ENCODE results near the gene STXBP4. TPM values are rescaled to one million over a fixed set of nuclear protein-coding genes. Genes with fewer than 3 reads are reported as not detected.

The STXBP4 gene
- total RNA-seq, 1 donor from 2014 or later, result 4.7 TPM

DNA sequence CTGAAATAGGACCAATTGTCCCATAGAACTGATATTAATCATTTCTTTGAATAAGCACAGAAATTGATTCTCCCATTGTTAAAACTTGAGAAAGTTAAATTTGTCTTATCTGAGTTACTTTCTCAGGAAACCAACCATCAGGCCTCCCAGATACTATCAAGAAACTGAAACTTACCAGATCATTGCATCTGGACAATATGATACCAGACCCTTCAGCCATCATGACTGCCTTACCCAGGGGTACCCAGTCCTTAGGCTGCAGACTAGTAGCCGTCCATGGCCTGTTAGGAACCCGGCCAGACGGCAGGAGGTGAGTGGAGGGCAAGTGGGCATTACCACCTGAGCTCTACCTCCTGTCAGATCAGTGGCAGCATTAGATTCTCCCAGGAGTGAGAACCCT lies 7.8 kb downstream of the STXBP4 start:
- intact Hi-C loops (cut with micrococcal nuclease), result no loop called here
- no peak for TF ChIP-seq CTCF (IDR thresholded peaks at IDR 0.05; ENCODE audit: borderline replicate concordance)
- Histone ChIP-seq H3K4me1 (no peaks in the 10 kb centered on the region), H3K9me3 (replicated peaks) (peaks cover 10% of the 10 kb centered on the region), H3K27ac (replicated peaks) (no peak overlapping the region), H3K4me3 (no peak overlapping the region), H3K27me3 (ENCODE audit: low read depth) (no peaks in the 10 kb centered on the region), H3K36me3 (no peaks in the 10 kb centered on the region)
- DNase-seq, result no peak

DNA sequence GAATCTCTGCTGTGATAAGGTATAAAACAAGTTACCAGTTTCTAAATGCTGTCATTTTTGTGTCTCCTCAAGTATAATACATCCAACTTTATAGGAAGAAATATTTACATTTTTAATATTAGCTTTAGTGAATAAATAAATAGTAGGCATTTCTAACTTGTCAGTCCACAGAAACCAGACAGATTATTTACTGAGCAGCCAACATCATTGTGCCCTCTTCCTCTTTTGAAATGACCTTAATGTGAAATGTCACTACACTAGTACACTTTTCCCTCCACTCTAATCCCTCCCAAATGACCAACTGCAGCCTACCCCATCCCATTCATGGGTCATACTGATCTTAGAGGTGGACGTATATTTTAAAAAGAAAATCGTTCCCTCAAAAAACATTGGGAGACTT lies 9.2 kb downstream of the STXBP4 start:
- Histone ChIP-seq H3K4me3 (no peak overlapping the region), H3K4me1 (no peaks in the 10 kb centered on the region), H3K36me3 (no peaks in the 10 kb centered on the region), H3K27me3 (ENCODE audit: low read depth) (no peaks in the 10 kb centered on the region), H3K9me3 (replicated peaks) (peaks cover 10% of the 10 kb centered on the region), H3K27ac (replicated peaks) (no peak overlapping the region)
- intact Hi-C loops (cut with micrococcal nuclease), result no loop called here
- DNase-seq, result no peak
- TF ChIP-seq CTCF (IDR thresholded peaks at IDR 0.05; ENCODE audit: borderline replicate concordance), result no peak

DNA sequence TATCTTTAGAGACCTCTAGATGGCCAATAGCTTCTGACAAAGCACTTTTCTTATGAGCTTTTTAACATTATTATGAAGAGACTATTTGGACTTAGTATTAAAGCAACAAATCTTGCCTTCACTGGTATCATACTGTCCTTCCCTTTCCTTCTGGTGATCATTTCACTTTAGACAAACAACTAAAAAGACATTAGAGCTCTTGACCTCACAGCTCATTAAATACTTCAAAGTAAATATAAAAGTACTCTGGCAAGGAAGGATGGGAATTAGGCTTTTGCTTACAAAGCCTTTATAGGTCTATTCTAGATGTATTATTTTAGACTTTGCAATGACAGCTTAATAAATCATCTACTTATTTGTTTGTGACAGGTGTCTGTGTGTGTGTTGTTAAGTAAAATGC lies 11.1 kb downstream of the STXBP4 start:
- Histone ChIP-seq H3K36me3 (no peaks in the 10 kb centered on the region), H3K4me1 (no peaks in the 10 kb centered on the region), H3K4me3 (no peak overlapping the region), H3K9me3 (replicated peaks) (peaks cover 10% of the 10 kb centered on the region), H3K27me3 (ENCODE audit: low read depth) (no peaks in the 10 kb centered on the region), H3K27ac (replicated peaks) (no peak overlapping the region)
- TF ChIP-seq CTCF (IDR thresholded peaks at IDR 0.05; ENCODE audit: borderline replicate concordance), result no peak
- no peak for DNase-seq
- intact Hi-C loops (cut with micrococcal nuclease), result no loop called here

- intact Hi-C loops (cut with micrococcal nuclease), result no loop called here
- H3K36me3 ChIP-seq, result no peaks in the 10 kb centered on the region
- H3K27me3 ChIP-seq (ENCODE audit: low read depth), result no peaks in the 10 kb centered on the region
- no peak overlapping the region for H3K27ac ChIP-seq (replicated peaks)
- no peak for DNase-seq
- no peak for TF ChIP-seq CTCF (IDR thresholded peaks at IDR 0.05; ENCODE audit: borderline replicate concordance)
- peaks cover 10% of the 10 kb centered on the region for H3K9me3 ChIP-seq (replicated peaks)
- H3K4me1 ChIP-seq, result no peaks in the 10 kb centered on the region
- no peak overlapping the region for H3K4me3 ChIP-seq
Observed at GRCh38 chr17:54980375-54980774, 11.8 kb downstream of the STXBP4 start.

DNA sequence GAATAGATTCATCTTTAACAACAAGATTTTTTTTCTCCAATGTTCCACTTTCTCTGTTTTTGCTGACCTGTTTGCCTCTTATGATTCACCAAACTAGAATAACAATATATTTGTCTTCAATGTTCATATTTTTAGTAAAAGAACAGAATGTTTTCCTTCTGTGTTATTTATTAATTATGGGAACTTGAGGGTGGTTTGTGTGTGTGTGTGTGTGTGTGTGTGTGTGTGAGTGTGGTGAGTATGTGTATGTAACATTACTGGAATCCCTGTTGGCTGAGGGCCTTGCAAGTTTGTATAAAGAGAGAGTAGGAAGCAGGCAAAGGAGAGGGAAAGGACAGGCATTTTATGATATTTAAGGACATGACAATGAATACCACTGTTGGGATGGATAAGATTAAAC lies 13.8 kb downstream of the STXBP4 start:
- no peak for TF ChIP-seq CTCF (IDR thresholded peaks at IDR 0.05; ENCODE audit: borderline replicate concordance)
- Histone ChIP-seq H3K4me3 (no peak overlapping the region), H3K9me3 (replicated peaks) (peaks cover 10% of the 10 kb centered on the region), H3K27ac (replicated peaks) (no peak overlapping the region), H3K36me3 (peaks cover 9% of the 10 kb centered on the region), H3K4me1 (no peaks in the 10 kb centered on the region), H3K27me3 (ENCODE audit: low read depth) (no peaks in the 10 kb centered on the region)
- DNase-seq, result no peak
- intact Hi-C loops (cut with micrococcal nuclease), result no loop called here

- H3K4me1 ChIP-seq, result no peaks in the 10 kb centered on the region
- H3K36me3 ChIP-seq, result peaks cover 9% of the 10 kb centered on the region
- intact Hi-C loops (cut with micrococcal nuclease), result no loop called here
- no peaks in the 10 kb centered on the region for H3K27me3 ChIP-seq (ENCODE audit: low read depth)
- no peak for TF ChIP-seq CTCF (IDR thresholded peaks at IDR 0.05; ENCODE audit: borderline replicate concordance)
- H3K27ac ChIP-seq (replicated peaks), result no peak overlapping the region
- H3K4me3 ChIP-seq, result no peak overlapping the region
- H3K9me3 ChIP-seq (replicated peaks), result peaks cover 10% of the 10 kb centered on the region
- DNase-seq, result no peak
Observed at GRCh38 chr17:54983260-54983659, 14.7 kb downstream of the STXBP4 start.

All from left ventricle myocardium inferior (tissue), 1 donor.